Ecto neural progenitor cell (in vitro differentiated cells): ENCODE measurements around the gene LARGE2.
"Not testable (repeated sequence)": the region's sequence is repeated elsewhere in the genome, so short reads cannot be mapped to it uniquely, and the experiment has no call there.

Experiments used
- DNase-seq: peaks from one replicate; pipeline ENCODE4 v3.0.0-alpha.2; 2018; ENCODE audit warnings: low spot score

The LARGE2 gene

GRCh38 chr11:45896422-45896984, 26.0 kb upstream of the LARGE2 start:
- DNase-seq = peak; percentile 80

- DNase-seq = no peak
These were observed 24.9 kb upstream of the LARGE2 start for GRCh38 chr11:45897556-45897955.

- no peak for DNase-seq
These were observed 23.4 kb upstream of the LARGE2 start for GRCh38 chr11:45899086-45899447.

GRCh38 chr11:45899448-45900174, 22.8 kb upstream of the LARGE2 start:
- peak; percentile 96 for DNase-seq

GRCh38 chr11:45900175-45900800, 22.2 kb upstream of the LARGE2 start:
- DNase-seq = peak; percentile 63

- DNase-seq = no peak
These were observed 21.4 kb upstream of the LARGE2 start for GRCh38 chr11:45900916-45901617.

- DNase-seq = no peak
These were observed 20.8 kb upstream of the LARGE2 start for GRCh38 chr11:45901626-45902025.

- DNase-seq = no peak
These were observed 19.7 kb upstream of the LARGE2 start for GRCh38 chr11:45902452-45903380.

GRCh38 chr11:45904309-45904915, 18.0 kb upstream of the LARGE2 start:
- no peak for DNase-seq

- no peak for DNase-seq
These were observed 17.4 kb upstream of the LARGE2 start for GRCh38 chr11:45905095-45905494.

- not testable (repeated sequence) for DNase-seq
These were observed 16.9 kb upstream of the LARGE2 start for GRCh38 chr11:45905576-45905975.

- no peak for DNase-seq
These were observed 16.3 kb upstream of the LARGE2 start for GRCh38 chr11:45906096-45906682.

- DNase-seq = no peak
These were observed 15.4 kb upstream of the LARGE2 start, which contains the start of gene FREY1 for GRCh38 chr11:45906965-45907611. FREY1 (minus strand) TSS chr11:45907271; CDS start chr11:45907245, 26 bp downstream.

- no peak for DNase-seq
These were observed 14.5 kb upstream of the LARGE2 start for GRCh38 chr11:45907911-45908370.

- no peak for DNase-seq
These were observed 12.6 kb upstream of the LARGE2 start for GRCh38 chr11:45909594-45910475.

- DNase-seq = no peak
These were observed 11.8 kb upstream of the LARGE2 start for GRCh38 chr11:45910623-45911022.

GRCh38 chr11:45913514-45913913, 8.9 kb upstream of the LARGE2 start:
- DNase-seq = no peak

- DNase-seq = no peak
These were observed 8.4 kb upstream of the LARGE2 start for GRCh38 chr11:45913942-45914635.

GRCh38 chr11:45915446-45915845, 7.0 kb upstream of the LARGE2 start:
- DNase-seq = no peak
